ENCODE measurements around the gene ERG.

- TF ChIP-seq SUZ12 (IDR thresholded peaks at IDR 0.05; ENCODE audit: low read length), result no peak
- TF ChIP-seq POLR2A (IDR thresholded peaks at IDR 0.05; ENCODE audit: control extremely low read depth in 1 of 2, low read depth in 2 of 2, low read length in 2 of 2), result no peak
- no peak for TF ChIP-seq PHF8 (conservative IDR thresholded peaks at IDR 0.05; ENCODE audit: low read depth, low read length)
- TF ChIP-seq E2F6 (IDR thresholded peaks at IDR 0.05), result no peak
- no peak for TF ChIP-seq ZNF274 (IDR thresholded peaks at IDR 0.05; ENCODE audit: borderline replicate concordance, extremely low read depth, low read length)
- TF ChIP-seq KDM5A (IDR thresholded peaks at IDR 0.05; ENCODE audit: low read length), result no peak
- TF ChIP-seq, protein P1, sequence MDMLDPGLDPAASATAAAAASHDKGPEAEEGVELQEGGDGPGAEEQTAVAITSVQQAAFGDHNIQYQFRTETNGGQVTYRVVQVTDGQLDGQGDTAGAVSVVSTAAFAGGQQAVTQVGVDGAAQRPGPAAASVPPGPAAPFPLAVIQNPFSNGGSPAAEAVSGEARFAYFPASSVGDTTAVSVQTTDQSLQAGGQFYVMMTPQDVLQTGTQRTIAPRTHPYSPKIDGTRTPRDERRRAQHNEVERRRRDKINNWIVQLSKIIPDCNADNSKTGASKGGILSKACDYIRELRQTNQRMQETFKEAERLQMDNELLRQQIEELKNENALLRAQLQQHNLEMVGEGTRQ (IDR thresholded peaks at IDR 0.05; ENCODE audit: low read length), result no peak
- no peak for TF ChIP-seq CEBPB (IDR thresholded peaks at IDR 0.05; ENCODE audit: low read depth, low read length)
Observed at GRCh38 chr21:38354231-38354630, 144.0 kb downstream of the ERG start.

Measured in H1 (cell line).